GM12878 (cell line): ENCODE data around the gene BGLAP. TPM values are rescaled to one million over a fixed set of nuclear protein-coding genes. Genes with fewer than 3 reads are reported as not detected.
A peak's percentile ranks its signal among the peaks of the same experiment; 100 is the strongest.

Experiments
- BACH1 ChIP-seq: fragments of 450-650 bp; IDR thresholded peaks from 2 replicates; pipeline ENCODE4 v1.6.1; 2017; ENCODE audit warnings: mild to moderate bottlenecking, borderline replicate concordance
- CREB1 ChIP-seq: IDR thresholded peaks from 2 replicates; pipeline ENCODE4 v1.6.1; 2012; ENCODE audit warnings: low read depth, mild to moderate bottlenecking, inconsistent platforms
- CREM ChIP-seq: IDR thresholded peaks from 2 replicates; pipeline ENCODE4 v1.6.1; 2014; ENCODE audit warnings: antibody characterized with exemption, low read depth
- EED ChIP-seq: sonication (generic); IDR thresholded peaks from 2 replicates; pipeline ENCODE4 v1.6.1; 2016; ENCODE audit warnings: antibody characterized with exemption, low read depth
- ETV6 ChIP-seq, 2 experiments: fragments of 450-650 bp in 1 of 2; IDR thresholded peaks in 1 of 2; conservative IDR thresholded peaks in 1 of 2; 2 replicates each; pipeline ENCODE4 v1.6.1; 2014; ENCODE audit warnings: antibody characterized with exemption in 1 of 2, borderline replicate concordance in 1 of 2, low read depth in 1 of 2, mild to moderate bottlenecking in 1 of 2, moderate library complexity in 1 of 2
- JUNB ChIP-seq: IDR thresholded peaks from 2 replicates; pipeline ENCODE4 v1.6.1; 2016; ENCODE audit warnings: antibody characterized with exemption, mild to moderate bottlenecking
- LARP7 ChIP-seq: fragments of 450-650 bp; IDR thresholded peaks from 2 replicates; pipeline ENCODE4 v1.6.1; 2017; ENCODE audit warnings: mild to moderate bottlenecking
- MTA2 ChIP-seq: fragments of 450-650 bp; IDR thresholded peaks from 2 replicates; pipeline ENCODE4 v1.6.1; 2016; ENCODE audit warnings: low read depth, mild to moderate bottlenecking, moderate library complexity
- NFIC ChIP-seq: IDR thresholded peaks from 2 replicates; pipeline ENCODE4 v1.6.1; 2012; ENCODE audit warnings: low read depth, mild to moderate bottlenecking, inconsistent platforms, low read length, moderate library complexity
- POLR2A ChIP-seq: IDR thresholded peaks from 2 replicates; pipeline ENCODE4 v1.6.1; 2011; ENCODE audit warnings: low read depth, mild to moderate bottlenecking, low read length
- TCF12 ChIP-seq: IDR thresholded peaks from 2 replicates; pipeline ENCODE4 v1.6.1; 2011; ENCODE audit warnings: low read depth, mild to moderate bottlenecking, low read length
- USF1 ChIP-seq: IDR thresholded peaks from 2 replicates; pipeline ENCODE4 v1.6.1; 2011; ENCODE audit warnings: borderline replicate concordance, low read depth, mild to moderate bottlenecking, moderate library complexity, mixed read lengths, low read length; ENCODE audit not compliant: insufficient read depth; ENCODE audit errors: extremely low read length
- USF2 ChIP-seq: IDR thresholded peaks from 2 replicates; pipeline ENCODE4 v1.6.1; 2011; ENCODE audit warnings: low read depth, low read length, improper control_type of control experiment, borderline replicate concordance
- ZNF207 ChIP-seq: fragments of 450-650 bp; IDR thresholded peaks from 2 replicates; pipeline ENCODE4 v1.6.1; 2014; ENCODE audit warnings: antibody characterized with exemption, mild to moderate bottlenecking, borderline replicate concordance
- ZNF592 ChIP-seq: fragments of 450-650 bp; IDR thresholded peaks from 2 replicates; pipeline ENCODE4 v1.6.1; 2017; ENCODE audit warnings: mild to moderate bottlenecking, moderate library complexity
- polyA plus RNA-seq, 11 experiments: library from polyadenylated mRNA; depleted of rRNA in 4 of 11; unstranded in 6 of 11; stranded (reverse) in 5 of 11; fragments of >200 nt; fragmentation: Nextera tagmentation in 4 of 11; fragmentation: Illumina TruSeq in 1 of 11; extraction: Ambion mirVana in 4 of 11; extraction: Trizol in 1 of 11; gene quantifications; 1 replicate in 1 of 11; 2 replicates in 10 of 11; pipeline versions ENCODE4 v1.2.1 to v1.2.3, GENCODE V29; 2011 to 2016; ENCODE audit warnings: inconsistent platforms in 2 of 11, missing spikeins in 2 of 11, low read depth in 1 of 11
- total RNA-seq, 4 experiments: library from RNA; depleted of rRNA in 3 of 4; stranded (reverse); fragments of >200 nt in 3 of 4; fragmentation: Illumina TruSeq in 1 of 4; extraction: Trizol in 1 of 4; gene quantifications; 2 replicates each; pipeline versions ENCODE4 v1.2.1 to v1.2.3, GENCODE V29; 2013 to 2021

BGLAP gene
- total and polyA plus RNA-seq, 10 of the 15 experiments (the other 5 are each of a cell fraction or from before 2014, with no cell fraction given) = 0.20 to 1.8 (median 0.40) TPM; not detected in 3

GRCh38 chr1:156217871-156218270 lies 24.1 kb upstream of the BGLAP start (continued):
- TF ChIP-seq USF2 = no peak
- TF ChIP-seq JUNB = peak; percentile 82
- no peak for TF ChIP-seq BACH1
- no peak for TF ChIP-seq CREM
- peak; percentile 52; the same call in 1 of the 2 replicates for TF ChIP-seq NFIC
- peak in 1 of 2 experiments; percentile 88; a peak in 2 of 4 replicates for TF ChIP-seq ETV6 (conservative IDR thresholded peaks at IDR 0.05 in 1 of 2, IDR thresholded peaks at IDR 0.05 in 1 of 2; ENCODE audit: borderline replicate concordance in 1 of 2, low read depth in 1 of 2)
- peak; percentile 18; the same call in 1 of the 2 replicates for TF ChIP-seq CREB1
- no peak for TF ChIP-seq TCF12
- peak; percentile 77 for TF ChIP-seq EED
- no peak for TF ChIP-seq POLR2A
- TF ChIP-seq ZNF207 = no peak
- no peak for TF ChIP-seq ZNF592
- no peak for TF ChIP-seq MTA2
- no peak for TF ChIP-seq USF1
- TF ChIP-seq LARP7 = no peak
